OCI-LY1 (cell line): ENCODE measurements around the gene ZNF346.

Experiments
- H2AFZ ChIP-seq: fragments of 200-600 bp; sonication (generic), shearing (Covaris generic); 2 replicates; pipeline ENCODE4 v1.6.0; 2014; ENCODE audit warnings: antibody characterized with exemption, mild to moderate bottlenecking, low read length
- H3F3A ChIP-seq: fragments of 200-600 bp; sonication (generic), shearing (Covaris generic); 2 replicates; pipeline ENCODE4 v1.6.0; 2014; ENCODE audit warnings: mild to moderate bottlenecking, antibody characterized with exemption, low read length, moderate library complexity; ENCODE audit not compliant: insufficient read depth
- H3K27ac ChIP-seq: fragments of 200-600 bp; sonication (generic); 2 replicates; pipeline ENCODE4 v1.5.1; 2014; ENCODE audit warnings: low read length, mixed run types, mild to moderate bottlenecking, low read depth; ENCODE audit not compliant: poor library complexity, severe bottlenecking
- H3K27me3 ChIP-seq: fragments of 200-600 bp; sonication (generic); 2 replicates; pipeline ENCODE4 v1.6.0; 2014; ENCODE audit warnings: antibody characterized with exemption, mild to moderate bottlenecking, low read length, moderate library complexity; ENCODE audit not compliant: insufficient read depth
- H3K36me3 ChIP-seq: fragments of 200-600 bp; sonication (generic); 2 replicates; pipeline ENCODE4 v1.6.1; 2014; ENCODE audit warnings: mild to moderate bottlenecking, antibody characterized with exemption, low read length, moderate library complexity, mixed read lengths; ENCODE audit not compliant: insufficient read depth
- H3K4me1 ChIP-seq: fragments of 200-600 bp; sonication (generic); 2 replicates; pipeline ENCODE4 v1.5.1; 2014; ENCODE audit warnings: mild to moderate bottlenecking, low read length, moderate library complexity; ENCODE audit not compliant: insufficient read depth, severe bottlenecking
- H3K4me2 ChIP-seq: fragments of 200-600 bp; sonication (generic), shearing (Covaris generic); 2 replicates; pipeline ENCODE4 v1.6.1; 2014; ENCODE audit warnings: low read length
- H3K4me3 ChIP-seq: fragments of 200-600 bp; sonication (generic); 2 replicates; pipeline ENCODE4 v1.5.1; 2014; ENCODE audit warnings: low read length, low read depth, mild to moderate bottlenecking, mixed read lengths; ENCODE audit not compliant: poor library complexity, severe bottlenecking
- H3K79me2 ChIP-seq: fragments of 200-600 bp; shearing (Covaris generic); 2 replicates; pipeline ENCODE4 v1.6.1; 2016; ENCODE audit warnings: mixed run types, low read length, mixed read lengths; ENCODE audit not compliant: insufficient read depth
- H3K9ac ChIP-seq: fragments of 200-600 bp; sonication (generic), shearing (Covaris generic); 2 replicates; pipeline ENCODE4 v1.6.1; 2014; ENCODE audit warnings: mild to moderate bottlenecking, low read length, mixed read lengths
- H3K9me2 ChIP-seq: fragments of 200-600 bp; sonication (generic), shearing (Covaris generic); 2 replicates; pipeline ENCODE4 v1.6.1; 2014; ENCODE audit warnings: low read depth, mild to moderate bottlenecking, low read length, mixed read lengths
- H3K9me3 ChIP-seq: fragments of 200-600 bp; shearing (Covaris generic); 2 replicates; pipeline ENCODE4 v1.6.1; 2014; ENCODE audit warnings: low read length, mixed read lengths
- H4K20me1 ChIP-seq: fragments of 200-600 bp; sonication (generic), shearing (Covaris generic); 2 replicates; pipeline ENCODE4 v1.6.0; 2016; ENCODE audit warnings: mild to moderate bottlenecking, low read length; ENCODE audit not compliant: insufficient read depth
- CTCF ChIP-seq: fragments of 200-600 bp; sonication (generic), shearing (Covaris generic); IDR thresholded peaks from 2 replicates; pipeline ENCODE4 v1.5.1; 2017; ENCODE audit warnings: mild to moderate bottlenecking, antibody characterized with exemption, low read length, moderate library complexity, mixed read lengths
- EZH2 ChIP-seq: fragments of 200-600 bp; sonication (generic), shearing (Covaris generic); IDR thresholded peaks from 2 replicates; pipeline ENCODE4 v1.8.0; 2017; ENCODE audit warnings: borderline replicate concordance, mixed run types, mild to moderate bottlenecking, antibody characterized with exemption, low read length, moderate library complexity, mixed read lengths

The ZNF346 gene

GRCh38 chr5:177080265-177080664 is 57.8 kb downstream of the ZNF346 start:
- Histone ChIP-seq H2AFZ (no peak overlapping the region), H3K9me3 (no peaks in the 10 kb centered on the region), H3K9me2 (no peaks in the 10 kb centered on the region), H3K79me2 (no peaks in the 10 kb centered on the region), H3K4me3 (no peak overlapping the region), H3K4me2 (no peak overlapping the region), H3K9ac (no peak overlapping the region), H3F3A (no peaks in the 10 kb centered on the region), H3K36me3 (no peaks in the 10 kb centered on the region), H3K27ac (no peak overlapping the region), H4K20me1 (no peaks in the 10 kb centered on the region), H3K4me1 (peaks cover 5% of the 10 kb centered on the region), H3K27me3 (no peaks in the 10 kb centered on the region)
- no peak for TF ChIP-seq CTCF
- TF ChIP-seq EZH2: no peak

GRCh38 chr5:177081859-177082258 is 59.4 kb downstream of the ZNF346 start:
- Histone ChIP-seq H3K27ac (no peak overlapping the region), H3K9ac (no peak overlapping the region), H3K9me3 (no peaks in the 10 kb centered on the region), H3K36me3 (no peaks in the 10 kb centered on the region), H2AFZ (no peak overlapping the region), H3F3A (peaks cover 9% of the 10 kb centered on the region), H3K79me2 (no peaks in the 10 kb centered on the region), H3K4me2 (no peak overlapping the region), H3K27me3 (no peaks in the 10 kb centered on the region), H3K9me2 (no peaks in the 10 kb centered on the region), H4K20me1 (no peaks in the 10 kb centered on the region), H3K4me1 (peaks cover 16% of the 10 kb centered on the region), H3K4me3 (no peak overlapping the region)
- TF ChIP-seq CTCF (no peak), EZH2 (no peak)

GRCh38 chr5:177083357-177083756 is 60.9 kb downstream of the ZNF346 start:
- H3F3A ChIP-seq: peaks cover 9% of the 10 kb centered on the region
- no peaks in the 10 kb centered on the region for H3K36me3 ChIP-seq
- no peaks in the 10 kb centered on the region for H4K20me1 ChIP-seq
- H3K9me2 ChIP-seq: no peaks in the 10 kb centered on the region
- H3K4me3 ChIP-seq: no peak overlapping the region
- no peaks in the 10 kb centered on the region for H3K27me3 ChIP-seq
- H3K4me2 ChIP-seq: no peak overlapping the region
- H2AFZ ChIP-seq: no peak overlapping the region
- H3K79me2 ChIP-seq: no peaks in the 10 kb centered on the region
- H3K4me1 ChIP-seq: peaks cover 22% of the 10 kb centered on the region
- no peaks in the 10 kb centered on the region for H3K9me3 ChIP-seq
- no peak overlapping the region for H3K9ac ChIP-seq
- H3K27ac ChIP-seq: no peak overlapping the region
- TF ChIP-seq CTCF (no peak), EZH2 (no peak)
